Renal cortex interstitium (tissue), 11 donors: ENCODE measurements around the gene BIN1. TPM values are rescaled to one million over a fixed set of nuclear protein-coding genes. Genes with fewer than 3 reads are reported as not detected.
A peak's percentile ranks its signal among the peaks of the same experiment; 100 is the strongest.
"Not testable (repeated sequence)": the region's sequence is repeated elsewhere in the genome, so short reads cannot be mapped to it uniquely, and the experiment has no call there.

Source experiments
- DNase-seq, 11 donors: peaks; one replicate each; pipeline ENCODE4 v3.0.0-alpha.2; 2013; ENCODE audit warnings: low read depth in 9 of 11, low spot score in 4 of 11; ENCODE audit errors: extremely low read depth in 1 of 11
- polyA plus RNA-seq, 3 donors: library from polyadenylated mRNA; unstranded; fragments of 120-200 nt; gene quantifications; one replicate each; pipeline ENCODE4 v1.2.1, GENCODE V29; 2013; ENCODE audit not compliant: insufficient read length in 3 of 3

Gene BIN1
- polyA plus RNA-seq, 3 donors: 83.9 to 128 (median 116) TPM

- no peak for DNase-seq
Measured at GRCh38 chr2:127140538-127140937, 33.6 kb upstream of the BIN1 start.

GRCh38 chr2:127139766-127140165, 32.8 kb upstream of the BIN1 start:
- no peak for DNase-seq

- no peak for DNase-seq
Measured at GRCh38 chr2:127138281-127138680, 31.3 kb upstream of the BIN1 start.

- no peak for DNase-seq
Measured at GRCh38 chr2:127137741-127138140, 30.8 kb upstream of the BIN1 start.

DNA sequence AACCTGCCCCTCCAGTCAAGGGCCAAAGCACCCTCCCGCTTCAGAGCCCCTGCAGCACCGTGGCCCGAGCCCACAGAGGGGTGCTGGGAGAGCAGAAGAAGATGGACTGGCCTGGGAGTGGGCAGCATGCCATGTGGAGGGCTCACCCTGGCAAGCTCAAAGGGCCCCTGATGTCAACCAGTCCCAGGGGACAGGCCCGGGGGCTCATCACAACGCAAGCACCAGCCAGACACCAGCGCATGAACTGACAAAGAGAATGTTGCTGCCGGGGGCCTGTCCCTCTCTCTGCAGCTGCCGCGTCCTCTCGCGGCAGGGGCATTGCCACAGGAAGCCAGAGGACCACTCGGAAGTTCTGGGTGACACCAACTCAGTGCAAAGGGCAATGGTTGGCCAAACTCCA, 30.3 kb upstream of the BIN1 start:
- no peak for DNase-seq

GRCh38 chr2:127134833-127135830, 28.2 kb upstream of the BIN1 start:
- DNase-seq: no peak

GRCh38 chr2:127134235-127134634, 27.3 kb upstream of the BIN1 start:
- DNase-seq: no peak

DNA sequence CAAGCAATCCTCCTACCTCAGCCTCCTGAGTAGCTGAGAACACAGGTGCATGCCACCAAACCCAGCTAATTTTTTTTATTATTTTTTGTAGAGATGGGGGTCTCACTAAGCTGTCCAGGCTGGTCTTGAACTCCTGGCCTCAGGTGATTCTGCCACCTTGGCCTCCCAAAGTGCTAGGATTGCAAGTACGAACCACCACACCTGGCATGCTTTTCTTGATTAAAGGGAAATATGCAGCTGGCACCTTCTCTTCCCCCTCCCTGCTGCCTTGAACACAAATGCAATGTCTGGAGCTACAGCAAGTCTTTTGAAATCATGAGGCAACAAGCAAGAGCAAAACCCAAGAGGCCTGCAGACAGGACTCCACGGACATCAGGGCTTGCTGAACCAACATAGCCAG, 26.8 kb upstream of the BIN1 start:
- no peak for DNase-seq

- no peak for DNase-seq
Measured at GRCh38 chr2:127130421-127130820, 23.5 kb upstream of the BIN1 start.

DNA sequence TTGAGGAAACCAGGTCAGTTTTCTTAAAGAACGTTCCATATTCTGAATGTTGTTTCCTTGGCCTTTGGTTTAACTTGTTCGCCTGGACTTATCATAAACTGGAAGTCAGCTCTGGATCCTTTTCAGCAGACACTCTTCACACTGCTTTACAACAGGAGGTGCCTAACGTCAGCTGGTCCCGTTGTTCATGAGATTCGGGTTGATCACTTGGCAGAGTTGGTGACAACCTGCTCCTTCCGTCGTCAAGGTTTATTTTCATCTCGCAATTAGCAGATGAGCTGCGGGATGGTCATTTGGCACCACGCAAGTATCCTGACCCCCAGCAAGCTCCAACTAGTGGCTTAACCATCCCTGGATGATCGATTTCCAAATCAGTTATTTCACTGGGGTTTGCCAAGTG, 23.0 kb upstream of the BIN1 start:
- DNase-seq: no peak

GRCh38 chr2:127128445-127128904, 21.5 kb upstream of the BIN1 start:
- DNase-seq: peak in 1 of 11 donors; percentile 21

- DNase-seq: no peak
Measured at GRCh38 chr2:127125821-127126220, 18.9 kb upstream of the BIN1 start.

- DNase-seq: no peak
Measured at GRCh38 chr2:127124426-127124825, 17.5 kb upstream of the BIN1 start.

DNA sequence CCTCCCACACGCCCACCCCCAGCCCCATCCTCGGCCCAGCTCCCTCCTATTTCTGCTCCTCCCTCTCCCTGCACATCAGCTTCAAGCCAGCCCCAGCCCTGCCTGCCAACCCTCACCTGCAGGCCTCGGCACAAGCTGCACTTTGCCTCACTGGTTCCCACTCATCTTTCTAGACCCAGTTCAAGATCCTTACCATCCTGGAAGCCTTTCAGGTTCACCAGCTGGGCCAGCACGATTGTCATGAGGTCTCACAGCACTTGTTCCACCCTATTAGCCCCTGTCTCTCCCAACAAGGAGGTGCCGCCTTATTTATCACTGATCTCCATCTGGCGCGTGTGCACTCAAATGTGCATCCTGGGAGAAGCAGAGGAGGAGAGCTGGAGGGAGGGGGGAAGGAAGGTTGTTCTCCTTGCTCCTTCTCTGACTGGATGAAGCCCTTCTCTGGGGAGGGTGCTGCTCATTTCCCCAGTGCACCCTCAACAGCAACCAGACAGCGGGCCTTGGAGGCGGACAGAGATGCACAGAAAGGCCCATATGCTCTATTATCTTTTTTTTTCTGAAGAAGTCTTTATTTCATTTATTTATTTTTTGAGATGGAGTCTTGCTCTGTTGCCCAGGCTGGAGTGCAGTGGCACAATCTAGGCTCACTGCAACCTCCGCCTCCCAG, 15.5 kb upstream of the BIN1 start:
- no peak for DNase-seq

- no peak for DNase-seq
Measured at GRCh38 chr2:127121776-127122176, 14.8 kb upstream of the BIN1 start.

GRCh38 chr2:127121353-127121752, 14.4 kb upstream of the BIN1 start:
- DNase-seq: no peak

- not testable (repeated sequence) for DNase-seq
Measured at GRCh38 chr2:127120408-127120807, 13.5 kb upstream of the BIN1 start.

DNA sequence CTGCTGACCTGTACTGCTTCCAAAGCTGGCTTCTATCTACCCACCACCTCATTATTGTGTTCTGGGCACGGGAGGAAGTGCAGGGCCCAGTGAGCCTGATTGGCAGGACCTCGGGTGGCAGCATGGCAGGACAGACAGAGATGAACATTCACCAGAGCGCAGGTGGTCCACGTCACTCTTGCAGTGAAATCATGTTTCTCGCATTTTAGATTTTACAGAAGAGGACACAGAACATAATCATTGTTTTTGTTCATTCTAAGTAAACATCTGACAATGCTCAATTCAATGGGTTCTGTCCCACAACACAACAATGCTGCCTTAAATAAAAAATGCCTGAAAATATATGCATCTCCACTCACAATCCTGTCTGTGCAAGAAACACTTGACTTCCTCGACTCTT, 11.5 kb upstream of the BIN1 start:
- DNase-seq: no peak

DNA sequence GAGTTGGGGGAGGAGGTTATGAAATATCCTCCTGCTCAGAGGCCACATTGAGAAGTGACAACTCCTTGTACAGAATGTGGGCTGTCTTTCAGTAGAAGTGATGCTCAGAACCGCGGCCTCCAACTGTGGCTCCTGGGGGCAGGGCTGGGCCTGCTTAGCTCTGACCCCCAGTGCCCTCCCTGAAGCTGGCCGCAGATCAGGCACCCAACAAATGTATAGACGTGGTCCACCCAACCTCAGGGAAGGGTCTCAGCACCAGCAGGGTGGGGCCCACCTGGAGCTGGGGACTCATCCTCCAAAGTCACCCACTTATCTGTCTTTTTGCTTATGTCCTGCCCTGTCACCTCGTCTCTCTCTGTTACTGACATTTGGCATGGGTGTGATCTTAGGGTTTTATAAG, 11.1 kb upstream of the BIN1 start:
- DNase-seq: no peak

DNA sequence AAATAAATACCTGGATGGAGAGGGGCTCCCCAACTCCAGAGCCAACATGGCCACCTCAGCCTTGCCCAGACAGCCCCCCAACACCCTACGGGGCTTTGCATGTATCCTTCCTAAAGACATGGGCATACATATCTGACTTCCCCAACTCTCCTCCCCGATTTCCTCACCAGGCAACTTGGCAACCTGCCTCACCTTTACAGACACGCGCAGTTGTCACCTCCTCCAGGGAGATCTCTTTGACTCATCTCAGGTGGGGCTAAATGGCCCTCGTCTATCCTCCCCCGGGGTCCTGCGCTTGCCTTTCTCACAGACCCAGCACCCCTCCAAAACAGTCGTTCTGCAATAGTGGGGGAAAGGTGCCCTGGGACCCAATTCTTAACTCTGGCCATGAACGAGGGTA, 10.6 kb upstream of the BIN1 start:
- DNase-seq: no peak
